Pancreas (tissue), 10 donors: ENCODE data around the gene PTTG1. TPM values are rescaled to one million over a fixed set of nuclear protein-coding genes. Genes with fewer than 3 reads are reported as not detected.

ENCODE experiments used
- ATAC-seq, 4 donors: fragments of 200-7000 bp; cut with Tn5 transposase; one replicate each; pipeline versions ENCODE4 v1.8.0 to v1.9.1; 2020; ENCODE audit warnings: mild to moderate bottlenecking in 4 of 4, moderate library complexity in 4 of 4
- DNase-seq, 6 donors: peaks; one replicate each; pipeline ENCODE4 v3.0.0-alpha.2; 2020
- FAIRE-seq: peaks from 2 replicates; lab custom pipeline; 2012; peaks lifted over from hg19 to GRCh38; lab: Jason Lieb, UNC
- H3K27ac ChIP-seq, 4 donors: fragments of 200-600 bp; sonication (generic); 1 replicate in 3 of 4; 2 replicates in 1 of 4; pipeline versions ENCODE4 v1.5.0 to v1.8.0; 2020
- H3K27me3 ChIP-seq, 4 donors: fragments of 200-600 bp; one replicate each; pipeline ENCODE4 v1.8.0; 2021
- H3K36me3 ChIP-seq, 3 donors: fragments of 200-600 bp; sonication (generic) in 1 of 3; one replicate each; pipeline versions ENCODE4 v1.5.0 to v1.8.0; 2020 to 2021
- H3K4me1 ChIP-seq, 3 donors: fragments of 200-600 bp; one replicate each; pipeline ENCODE4 v1.8.0; 2021
- H3K4me3 ChIP-seq, 4 donors: fragments of 200-600 bp; sonication (generic) in 2 of 4; one replicate each; pipeline versions ENCODE4 v1.5.0 to v1.8.0; 2020 to 2021
- H3K9me3 ChIP-seq, 4 donors: fragments of 200-600 bp; one replicate each; pipeline ENCODE4 v1.8.0; 2021
- WGBS, 2 donors: extraction: QIAGEN DNeasy Blood & Tissue Kit; methylation state at CpG; one replicate each; pipeline ENCODE4 v1.1.7; 2013; 5-methylcytosine and 5-hydroxymethylcytosine counted together
- intact Hi-C, 3 donors: fragments of 100-400 bp; cut with DNase I; formaldehyde crosslinking; loops; one replicate each; pipeline versions ENCODE4 v1.11.1 to v1.14.2; 2022
- microRNA-seq, 2 donors: library from miRNA; unstranded; fragments of <30 nt; microRNA quantifications; one replicate each; pipeline versions ENCODE4 to v1.1.0, GENCODE V29; 2019 to 2020
- polyA plus RNA-seq, 2 donors: library from polyadenylated mRNA; stranded (reverse); fragments of 200-250 nt; gene quantifications; one replicate each; pipeline ENCODE4 v1.2.3, GENCODE V29; 2013
- total RNA-seq, 6 donors: library from RNA; stranded (reverse); fragmentation: NEBNext Ultra II Directional in 4 of 6; extraction: Animal tissue kit (Norgen Biotek cat#: 25700) in 4 of 6; gene quantifications; one replicate each; pipeline versions ENCODE4 v1.2.1 to v1.2.4, GENCODE V29; 2021 to 2023
- TF ChIP-seq, protein P1 (sequence below), 4 donors: fragments of 200-600 bp; sonication (generic) in 3 of 4; IDR thresholded peaks; one replicate each; pipeline versions ENCODE4 v1.5.0 to v1.8.0; 2021; ENCODE audit warnings: antibody characterized with exemption in 4 of 4
- donor health status: healthy with polysubstance abuse.
- donor health status: DM: no; HTN: no; CAD: no; lungs with moderate emphysema.
- donor health status: DM: no; HTN: no; CAD: no.
- donor health status: control.
- donor health status: control.
- donor health status: Bipolar disorder and iron deficiency.
- donor health status: DM: yes; HTN: yes; CAD: no.
- donor health status: DM: no; HTN: no; CAD: no.
- donor health status: DM: no; HTN: no; CAD: no.
- donor health status: DM: yes; HTN: yes; CAD: no.

Gene PTTG1
- total and polyA plus RNA-seq, 8 donors, result 0.31 to 2.7 (median 1.3) TPM; not detected in 1

DNA sequence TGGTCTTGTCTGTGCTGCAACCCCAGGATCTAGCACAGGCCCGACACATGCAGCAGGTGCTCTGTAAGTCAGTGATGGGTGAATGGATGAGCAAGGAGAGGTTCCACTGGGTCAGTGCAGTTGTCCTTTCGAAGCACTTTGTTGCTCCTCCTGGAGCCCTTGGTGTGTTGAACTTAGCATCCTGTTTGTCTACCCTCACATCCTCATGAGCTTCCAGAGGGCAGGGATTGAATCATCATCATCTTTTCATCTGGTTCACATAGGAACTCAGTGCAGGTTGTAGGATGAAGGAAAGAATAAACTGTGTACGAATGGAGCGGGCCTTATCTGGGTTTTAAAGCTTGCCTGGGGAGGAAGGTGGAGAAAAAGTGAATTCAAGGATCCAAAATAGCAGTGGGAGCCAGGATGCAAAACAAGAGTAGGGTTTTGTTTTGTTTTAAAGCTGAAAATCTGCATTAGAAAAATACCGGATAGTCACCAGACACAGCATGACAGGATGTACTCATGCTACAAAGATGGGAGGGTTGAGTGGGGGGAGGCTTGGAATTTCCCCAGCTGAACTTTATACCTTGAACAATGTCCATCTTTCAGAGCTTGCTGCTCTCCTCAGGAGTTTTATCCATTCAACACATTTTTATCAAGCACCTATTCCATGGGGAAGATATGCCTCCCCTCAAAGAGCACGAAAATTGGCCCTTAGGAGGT, 55.8 kb downstream of the PTTG1 start:
- Histone ChIP-seq H3K9me3 (no peaks in the 10 kb centered on the region), H3K36me3 (no peaks in the 10 kb centered on the region), H3K27ac (no peak overlapping the region), H3K4me1 (no peaks in the 10 kb centered on the region), H3K4me3 (no peak overlapping the region), H3K27me3 (no peaks in the 10 kb centered on the region)
- intact Hi-C loops, result no loop called here
- FAIRE-seq (no peak), DNase-seq (no peak), ATAC-seq (no peak)
- 85% methylated on average over 6 of the region's 6 CpGs for WGBS, 2 donors
- TF ChIP-seq, protein P1, sequence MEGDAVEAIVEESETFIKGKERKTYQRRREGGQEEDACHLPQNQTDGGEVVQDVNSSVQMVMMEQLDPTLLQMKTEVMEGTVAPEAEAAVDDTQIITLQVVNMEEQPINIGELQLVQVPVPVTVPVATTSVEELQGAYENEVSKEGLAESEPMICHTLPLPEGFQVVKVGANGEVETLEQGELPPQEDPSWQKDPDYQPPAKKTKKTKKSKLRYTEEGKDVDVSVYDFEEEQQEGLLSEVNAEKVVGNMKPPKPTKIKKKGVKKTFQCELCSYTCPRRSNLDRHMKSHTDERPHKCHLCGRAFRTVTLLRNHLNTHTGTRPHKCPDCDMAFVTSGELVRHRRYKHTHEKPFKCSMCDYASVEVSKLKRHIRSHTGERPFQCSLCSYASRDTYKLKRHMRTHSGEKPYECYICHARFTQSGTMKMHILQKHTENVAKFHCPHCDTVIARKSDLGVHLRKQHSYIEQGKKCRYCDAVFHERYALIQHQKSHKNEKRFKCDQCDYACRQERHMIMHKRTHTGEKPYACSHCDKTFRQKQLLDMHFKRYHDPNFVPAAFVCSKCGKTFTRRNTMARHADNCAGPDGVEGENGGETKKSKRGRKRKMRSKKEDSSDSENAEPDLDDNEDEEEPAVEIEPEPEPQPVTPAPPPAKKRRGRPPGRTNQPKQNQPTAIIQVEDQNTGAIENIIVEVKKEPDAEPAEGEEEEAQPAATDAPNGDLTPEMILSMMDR (IDR thresholded peaks at IDR 0.05), result no peak

DNA sequence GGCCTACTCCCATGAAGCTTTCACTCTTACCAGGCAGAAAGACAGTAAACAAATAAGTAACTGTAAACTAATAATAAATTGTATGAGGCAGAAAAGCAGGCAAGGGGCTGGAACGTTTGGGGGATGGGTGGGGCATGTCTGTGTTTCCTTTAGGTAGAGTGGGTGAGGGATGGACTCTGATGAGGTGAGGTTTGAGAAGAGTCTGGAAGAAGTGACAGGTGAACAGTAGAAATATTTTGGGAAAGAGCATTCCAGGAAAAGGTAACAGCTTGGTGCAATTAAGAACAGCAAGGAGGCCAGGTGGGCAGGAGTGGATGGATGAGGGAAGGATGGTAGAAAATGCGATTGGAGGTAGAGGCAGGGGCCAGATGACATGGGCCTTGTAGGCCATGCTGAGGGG, 56.5 kb downstream of the PTTG1 start:
- 67 to 69% methylated on average over 2 of the region's 2 CpGs for WGBS, 2 donors
- no peaks in the 10 kb centered on the region for H3K36me3 ChIP-seq
- no peaks in the 10 kb centered on the region for H3K9me3 ChIP-seq
- no peak overlapping the region for H3K4me3 ChIP-seq
- DNase-seq (no peak), ATAC-seq (no peak), FAIRE-seq (no peak)
- no peaks in the 10 kb centered on the region for H3K27me3 ChIP-seq
- TF ChIP-seq, protein P1 (IDR thresholded peaks at IDR 0.05), result no peak
- no peak overlapping the region for H3K27ac ChIP-seq
- intact Hi-C loops, result no loop called here
- H3K4me1 ChIP-seq, result no peaks in the 10 kb centered on the region

Small RNA genes lying within 50 kb of the gene (microRNA-seq; reads per million reads assigned to microRNA genes)
- 0 reads per million in 2 donors for gene MIR3142

Other genes starting within 250 kb of the PTTG1 start
- not detected for gene FABP6, start 192.3 kb upstream of the PTTG1 start, total RNA-seq
- not detected for gene FABP6, start 192.3 kb upstream of the PTTG1 start, polyA plus RNA-seq
- under 1 TPM; 0.06 to 0.58 (median 0.17) TPM for gene CCNJL, start 109.3 kb upstream of the PTTG1 start, total RNA-seq
- gene CCNJL, start 109.3 kb upstream of the PTTG1 start, polyA plus RNA-seq, result under 1 TPM; 0.08 to 0.16 TPM
- gene C1QTNF2, start 51.2 kb upstream of the PTTG1 start, total RNA-seq, result under 1 TPM in 4 of 6 donors, not detected in 2; 0.09 to 0.41 (median 0.19) TPM
- gene C1QTNF2, start 51.2 kb upstream of the PTTG1 start, polyA plus RNA-seq, result under 1 TPM; 0.27 to 0.38 TPM
- 1 to 10 TPM in 5 of 6 donors, under 1 TPM in 1; 0.79 to 3.7 (median 1.7) TPM for gene FAM200C, start 21.8 kb upstream of the PTTG1 start, total RNA-seq
- 1 to 10 TPM; 2.5 to 3.3 TPM for gene FAM200C, start 21.8 kb upstream of the PTTG1 start, polyA plus RNA-seq
- 10 to 100 TPM; 15.8 to 24.6 (median 20.6) TPM for gene SLU7, start 2.8 kb upstream of the PTTG1 start, total RNA-seq
- 10 to 100 TPM; 12.3 to 21.2 TPM for gene SLU7, start 2.8 kb upstream of the PTTG1 start, polyA plus RNA-seq